ENCODE results near the gene PXT1. TPM values are rescaled to one million over a fixed set of nuclear protein-coding genes. Genes with fewer than 3 reads are reported as not detected.

The PXT1 gene
- total and polyA plus RNA-seq, 2 experiments from 2014 or later: not detected

DNA sequence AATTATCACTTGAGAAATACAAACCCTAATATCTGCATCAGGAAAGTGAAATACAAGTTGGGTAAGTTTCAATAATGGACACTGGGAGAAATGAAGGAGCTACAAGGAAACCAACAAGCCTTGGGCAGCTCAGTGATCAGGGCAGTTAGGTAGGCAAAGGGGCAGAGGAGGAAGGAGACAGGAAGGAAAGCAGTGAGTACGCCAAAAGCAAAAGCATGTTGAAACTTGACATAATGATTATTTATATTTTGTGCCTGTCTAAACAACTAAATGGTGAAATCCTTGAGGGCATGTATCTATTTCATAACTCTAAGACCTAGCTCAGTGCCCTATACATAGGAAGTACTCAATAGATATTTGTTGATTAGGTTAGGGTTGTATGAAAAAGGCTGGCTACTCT is 23.3 kb downstream of the PXT1 start:
- no peak for DNase-seq (ENCODE audit: low spot score)
- no peaks in the 10 kb centered on the region for H3K9me2 ChIP-seq (replicated peaks; ENCODE audit: insufficient read depth)

DNA sequence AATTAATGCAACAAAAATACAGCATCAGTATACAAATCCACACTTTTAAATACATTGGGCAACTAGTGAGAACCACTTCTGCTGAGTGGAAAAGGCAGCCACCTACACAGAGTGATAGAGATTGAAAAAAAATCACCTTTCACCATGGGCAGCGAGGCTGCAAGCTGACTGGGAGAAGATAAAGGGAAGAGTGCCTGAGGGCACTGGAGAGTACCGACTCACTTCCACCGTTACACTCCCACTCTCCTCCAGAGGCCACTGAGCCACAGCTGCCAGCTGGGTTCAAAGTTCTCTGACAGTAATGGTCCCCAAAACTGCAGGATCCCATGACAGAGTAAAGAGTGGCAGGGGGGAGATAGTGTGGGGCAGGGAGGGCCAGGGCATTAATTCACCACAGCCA is 24.1 kb downstream of the PXT1 start:
- Histone ChIP-seq H4K20me1 (ENCODE audit: insufficient read depth, poor library complexity, severe bottlenecking) (no peaks in the 10 kb centered on the region), H3K79me2 (no peaks in the 10 kb centered on the region), H3K27me3 (no peaks in the 10 kb centered on the region), H2AFZ (no peak overlapping the region), H3K27ac (no peak overlapping the region), H3K36me3 (replicated peaks; ENCODE audit: insufficient read depth, low read depth) (no peaks in the 10 kb centered on the region), H3K4me2 (no peak overlapping the region), H3K9me2 (replicated peaks; ENCODE audit: insufficient read depth) (no peaks in the 10 kb centered on the region), H3K9me3 (ENCODE audit: low read depth) (no peaks in the 10 kb centered on the region), H3K4me1 (ENCODE audit: insufficient read depth) (no peaks in the 10 kb centered on the region), H3K4me3 (no peak overlapping the region)
- TF ChIP-seq CTCF (IDR thresholded peaks at IDR 0.05; ENCODE audit: poor library complexity) (no peak), EZH2phosphoT487 (IDR thresholded peaks at IDR 0.05; ENCODE audit: low read depth, severe bottlenecking, unreplicated experiment) (no peak), EZH2 (IDR thresholded peaks at IDR 0.05; ENCODE audit: borderline replicate concordance) (no peak)
- 46% methylated on average over 3 of the region's 3 CpGs for WGBS (ENCODE audit: low lambda C conversion rate, missing lambda C conversion rate)
- DNase-seq (ENCODE audit: low spot score): no peak

More for the DNA sequence above, 23.3 kb downstream of the PXT1 start:
- H3K4me1 ChIP-seq (ENCODE audit: insufficient read depth): no peaks in the 10 kb centered on the region
- no peak overlapping the region for H2AFZ ChIP-seq
- no peaks in the 10 kb centered on the region for H3K79me2 ChIP-seq
- H3K27me3 ChIP-seq: no peaks in the 10 kb centered on the region
- H4K20me1 ChIP-seq (ENCODE audit: insufficient read depth, poor library complexity, severe bottlenecking): no peaks in the 10 kb centered on the region
- H3K4me2 ChIP-seq: no peak overlapping the region
- H3K27ac ChIP-seq: no peak overlapping the region
- H3K4me3 ChIP-seq: no peak overlapping the region
- H3K9me3 ChIP-seq (ENCODE audit: low read depth): no peaks in the 10 kb centered on the region
- TF ChIP-seq EZH2phosphoT487 (IDR thresholded peaks at IDR 0.05; ENCODE audit: low read depth, severe bottlenecking, unreplicated experiment) (no peak), CTCF (IDR thresholded peaks at IDR 0.05; ENCODE audit: poor library complexity) (no peak), EZH2 (IDR thresholded peaks at IDR 0.05; ENCODE audit: borderline replicate concordance) (no peak)
- WGBS (ENCODE audit: low lambda C conversion rate, missing lambda C conversion rate): 77% methylated on average over 1 of the region's 1 CpG
- H3K36me3 ChIP-seq (replicated peaks; ENCODE audit: insufficient read depth, low read depth): no peaks in the 10 kb centered on the region

- no peaks in the 10 kb centered on the region for H3K4me1 ChIP-seq (ENCODE audit: insufficient read depth)
- WGBS (ENCODE audit: low lambda C conversion rate, missing lambda C conversion rate): 36% methylated on average over 1 of the region's 1 CpG
- H3K4me3 ChIP-seq: no peak overlapping the region
- peak; percentile 7 for DNase-seq (ENCODE audit: low spot score)
- TF ChIP-seq CTCF (IDR thresholded peaks at IDR 0.05; ENCODE audit: poor library complexity) (no peak), EZH2 (IDR thresholded peaks at IDR 0.05; ENCODE audit: borderline replicate concordance) (no peak), EZH2phosphoT487 (IDR thresholded peaks at IDR 0.05; ENCODE audit: low read depth, severe bottlenecking, unreplicated experiment) (no peak)
- no peaks in the 10 kb centered on the region for H3K9me2 ChIP-seq (replicated peaks; ENCODE audit: insufficient read depth)
- H3K27me3 ChIP-seq: no peaks in the 10 kb centered on the region
- no peaks in the 10 kb centered on the region for H4K20me1 ChIP-seq (ENCODE audit: insufficient read depth, poor library complexity, severe bottlenecking)
- H2AFZ ChIP-seq: no peak overlapping the region
- H3K36me3 ChIP-seq (replicated peaks; ENCODE audit: insufficient read depth, low read depth): no peaks in the 10 kb centered on the region
- no peaks in the 10 kb centered on the region for H3K9me3 ChIP-seq (ENCODE audit: low read depth)
- no peaks in the 10 kb centered on the region for H3K79me2 ChIP-seq
- H3K27ac ChIP-seq: peak overlapping the region; percentile 14
- H3K4me2 ChIP-seq: no peak overlapping the region
Measured at GRCh38 chr6:36414481-36414880, 28.2 kb downstream of the PXT1 start.
